ENCODE measurements around the gene TTBK1.

DNA sequence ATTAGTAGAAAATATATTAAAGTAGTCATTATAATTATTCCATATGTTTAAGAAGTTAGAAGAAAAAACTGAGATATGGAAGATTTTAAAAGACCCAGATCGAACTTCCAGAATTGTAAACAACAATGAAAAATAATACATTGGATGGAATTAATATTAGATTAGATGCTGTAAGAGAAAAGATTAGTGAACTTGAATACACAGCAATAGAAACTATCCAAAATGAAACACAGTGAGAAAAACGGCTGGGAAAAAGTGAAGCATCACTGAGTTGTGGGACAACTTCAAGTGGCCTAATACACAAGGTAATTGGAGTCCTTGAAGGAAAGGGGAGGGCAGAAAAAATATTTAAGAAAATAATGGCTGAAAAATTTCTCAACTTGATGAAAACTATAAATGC is 4.2 kb upstream of the TTBK1 start:
- TF ChIP-seq, protein P1, sequence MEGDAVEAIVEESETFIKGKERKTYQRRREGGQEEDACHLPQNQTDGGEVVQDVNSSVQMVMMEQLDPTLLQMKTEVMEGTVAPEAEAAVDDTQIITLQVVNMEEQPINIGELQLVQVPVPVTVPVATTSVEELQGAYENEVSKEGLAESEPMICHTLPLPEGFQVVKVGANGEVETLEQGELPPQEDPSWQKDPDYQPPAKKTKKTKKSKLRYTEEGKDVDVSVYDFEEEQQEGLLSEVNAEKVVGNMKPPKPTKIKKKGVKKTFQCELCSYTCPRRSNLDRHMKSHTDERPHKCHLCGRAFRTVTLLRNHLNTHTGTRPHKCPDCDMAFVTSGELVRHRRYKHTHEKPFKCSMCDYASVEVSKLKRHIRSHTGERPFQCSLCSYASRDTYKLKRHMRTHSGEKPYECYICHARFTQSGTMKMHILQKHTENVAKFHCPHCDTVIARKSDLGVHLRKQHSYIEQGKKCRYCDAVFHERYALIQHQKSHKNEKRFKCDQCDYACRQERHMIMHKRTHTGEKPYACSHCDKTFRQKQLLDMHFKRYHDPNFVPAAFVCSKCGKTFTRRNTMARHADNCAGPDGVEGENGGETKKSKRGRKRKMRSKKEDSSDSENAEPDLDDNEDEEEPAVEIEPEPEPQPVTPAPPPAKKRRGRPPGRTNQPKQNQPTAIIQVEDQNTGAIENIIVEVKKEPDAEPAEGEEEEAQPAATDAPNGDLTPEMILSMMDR (IDR thresholded peaks at IDR 0.05) = no peak
- TF ChIP-seq POLR2A (IDR thresholded peaks at IDR 0.05) = no peak
